ENCODE data around the gene APBA2.

The APBA2 gene

GRCh38 chr15:29126208-29126536 is 240.4 kb downstream of the APBA2 start:
- H3K14ac ChIP-seq (ENCODE audit: low read length) = no peak overlapping the region
- no peaks in the 10 kb centered on the region for H3K9me3 ChIP-seq (replicated peaks in 1 of 2; ENCODE audit: control insufficient read depth in 2 of 2, insufficient read depth in 1 of 2, low read depth in 1 of 2, low read length in 2 of 2)
- H2BK120ac ChIP-seq (ENCODE audit: low read depth, low read length) = peak overlapping the region; percentile 49
- H3K18ac ChIP-seq (ENCODE audit: low read length) = no peak overlapping the region
- no peak overlapping the region for H4K8ac ChIP-seq (ENCODE audit: low read depth, low read length)
- no peak overlapping the region for H3K4me2 ChIP-seq (ENCODE audit: insufficient read depth, low read length, poor library complexity, severe bottlenecking)
- H2BK15ac ChIP-seq (ENCODE audit: low read length) = no peak overlapping the region
- peaks cover 0 to 6% (median 0%) of the 10 kb centered on the region in 3 experiments for H3K27me3 ChIP-seq (ENCODE audit: control insufficient read depth in 3 of 3, insufficient read depth in 3 of 3, low read depth in 1 of 3, low read length in 3 of 3)
- no peak overlapping the region for H2BK5ac ChIP-seq (ENCODE audit: low read length)
- no CpG with 5 or more reads among the region's 11 CpGs for WGBS, 2 donors (ENCODE audit: extremely low coverage in 2 of 2, insufficient read length in 2 of 2, insufficient replicate concordance in 1 of 2)
- no peak overlapping the region for H4K91ac ChIP-seq (ENCODE audit: low read depth, low read length, poor library complexity)
- H3K9ac ChIP-seq (ENCODE audit: low read depth, low read length, poor library complexity) = no peak overlapping the region
- no peak overlapping the region for H3K27ac ChIP-seq (replicated peaks; ENCODE audit: low read length)
- H3K4me1 ChIP-seq (ENCODE audit: control insufficient read depth in 2 of 2, insufficient read depth in 1 of 2, low read depth in 1 of 2, low read length in 2 of 2) = peaks cover 14 to 26% of the 10 kb centered on the region in 2 donors
- no peak overlapping the region for H2BK12ac ChIP-seq (ENCODE audit: low read length)
- H3K4me3 ChIP-seq (ENCODE audit: low read length in 2 of 2) = no peak overlapping the region
- no peak overlapping the region for H3K4ac ChIP-seq (ENCODE audit: low read length)
- no peak overlapping the region for H3K23ac ChIP-seq (ENCODE audit: low read depth, low read length, poor library complexity)
- no peaks in the 10 kb centered on the region for H3K36me3 ChIP-seq (replicated peaks in 1 of 2; ENCODE audit: control insufficient read depth in 2 of 2, insufficient read depth in 2 of 2, low read length in 2 of 2)
- peaks cover 2% of the 10 kb centered on the region for H3K79me1 ChIP-seq (ENCODE audit: low read depth, low read length)
- no peak for DNase-seq (ENCODE audit: low spot score)
- peak overlapping the region; percentile 72 for H2AK5ac ChIP-seq (ENCODE audit: low read depth, low read length)
- no peak overlapping the region for H2AFZ ChIP-seq (ENCODE audit: low read length)

- no peak overlapping the region for H4K91ac ChIP-seq (ENCODE audit: low read depth, low read length, poor library complexity)
- H3K4me3 ChIP-seq (ENCODE audit: low read length in 2 of 2) = no peak overlapping the region
- H3K9me3 ChIP-seq (replicated peaks in 1 of 2; ENCODE audit: control insufficient read depth in 2 of 2, insufficient read depth in 1 of 2, low read depth in 1 of 2, low read length in 2 of 2) = no peaks in the 10 kb centered on the region
- no peak overlapping the region for H3K4me2 ChIP-seq (ENCODE audit: insufficient read depth, low read length, poor library complexity, severe bottlenecking)
- peak overlapping the region; percentile 16 for H2AFZ ChIP-seq (ENCODE audit: low read length)
- peak overlapping the region; percentile 83 for H3K23ac ChIP-seq (ENCODE audit: low read depth, low read length, poor library complexity)
- no peak overlapping the region for H3K9ac ChIP-seq (ENCODE audit: low read depth, low read length, poor library complexity)
- DNase-seq (ENCODE audit: low spot score) = no peak
- WGBS, 2 donors (ENCODE audit: extremely low coverage in 2 of 2, insufficient read length in 2 of 2, insufficient replicate concordance in 1 of 2) = no CpG with 5 or more reads among the region's 19 CpGs
- no peak overlapping the region for H2BK12ac ChIP-seq (ENCODE audit: low read length)
- no peak overlapping the region for H2BK120ac ChIP-seq (ENCODE audit: low read depth, low read length)
- H2BK15ac ChIP-seq (ENCODE audit: low read length) = no peak overlapping the region
- no peak overlapping the region for H3K4ac ChIP-seq (ENCODE audit: low read length)
- peaks cover 14 to 26% of the 10 kb centered on the region in 2 donors for H3K4me1 ChIP-seq (ENCODE audit: control insufficient read depth in 2 of 2, insufficient read depth in 1 of 2, low read depth in 1 of 2, low read length in 2 of 2)
- H2AK5ac ChIP-seq (ENCODE audit: low read depth, low read length) = peak overlapping the region; percentile 35
- no peaks in the 10 kb centered on the region for H3K36me3 ChIP-seq (replicated peaks in 1 of 2; ENCODE audit: control insufficient read depth in 2 of 2, insufficient read depth in 2 of 2, low read length in 2 of 2)
- H2BK5ac ChIP-seq (ENCODE audit: low read length) = peak overlapping the region; percentile 58
- H3K18ac ChIP-seq (ENCODE audit: low read length) = peak overlapping the region; percentile 49
- H3K14ac ChIP-seq (ENCODE audit: low read length) = peak overlapping the region; percentile 78
- H3K27me3 ChIP-seq (ENCODE audit: control insufficient read depth in 3 of 3, insufficient read depth in 3 of 3, low read depth in 1 of 3, low read length in 3 of 3) = peaks cover 0 to 6% (median 0%) of the 10 kb centered on the region in 3 experiments
- no peak overlapping the region for H3K27ac ChIP-seq (replicated peaks; ENCODE audit: low read length)
- H3K79me1 ChIP-seq (ENCODE audit: low read depth, low read length) = peaks cover 4% of the 10 kb centered on the region
- H4K8ac ChIP-seq (ENCODE audit: low read depth, low read length) = peak overlapping the region; percentile 23
Measured at GRCh38 chr15:29126821-29127461, 241.2 kb downstream of the APBA2 start.

GRCh38 chr15:29127506-29128430 is 242.0 kb downstream of the APBA2 start:
- no peak overlapping the region for H2BK15ac ChIP-seq (ENCODE audit: low read length)
- no peak overlapping the region for H3K27ac ChIP-seq (replicated peaks; ENCODE audit: low read length)
- no peaks in the 10 kb centered on the region for H3K9me3 ChIP-seq (replicated peaks in 1 of 2; ENCODE audit: control insufficient read depth in 2 of 2, insufficient read depth in 1 of 2, low read depth in 1 of 2, low read length in 2 of 2)
- H3K36me3 ChIP-seq (replicated peaks in 1 of 2; ENCODE audit: control insufficient read depth in 2 of 2, insufficient read depth in 2 of 2, low read length in 2 of 2) = no peaks in the 10 kb centered on the region
- H4K8ac ChIP-seq (ENCODE audit: low read depth, low read length) = no peak overlapping the region
- no peak overlapping the region for H3K9ac ChIP-seq (ENCODE audit: low read depth, low read length, poor library complexity)
- no peak overlapping the region for H2BK5ac ChIP-seq (ENCODE audit: low read length)
- H3K4me1 ChIP-seq (ENCODE audit: control insufficient read depth in 2 of 2, insufficient read depth in 1 of 2, low read depth in 1 of 2, low read length in 2 of 2) = peaks cover 8 to 22% of the 10 kb centered on the region in 2 donors
- peaks cover 4% of the 10 kb centered on the region for H3K79me1 ChIP-seq (ENCODE audit: low read depth, low read length)
- peak overlapping the region; percentile 40 for H2BK120ac ChIP-seq (ENCODE audit: low read depth, low read length)
- H3K4me2 ChIP-seq (ENCODE audit: insufficient read depth, low read length, poor library complexity, severe bottlenecking) = no peak overlapping the region
- H2AK5ac ChIP-seq (ENCODE audit: low read depth, low read length) = peak overlapping the region; percentile 35
- no peak overlapping the region for H3K4me3 ChIP-seq (ENCODE audit: low read length in 2 of 2)
- no peak overlapping the region for H4K91ac ChIP-seq (ENCODE audit: low read depth, low read length, poor library complexity)
- peak overlapping the region; percentile 49 for H3K23ac ChIP-seq (ENCODE audit: low read depth, low read length, poor library complexity)
- H3K27me3 ChIP-seq (ENCODE audit: control insufficient read depth in 3 of 3, insufficient read depth in 3 of 3, low read depth in 1 of 3, low read length in 3 of 3) = peaks cover 0 to 6% (median 0%) of the 10 kb centered on the region in 3 experiments
- H2BK12ac ChIP-seq (ENCODE audit: low read length) = no peak overlapping the region
- peak overlapping the region; percentile 1 for H3K18ac ChIP-seq (ENCODE audit: low read length)
- no peak for DNase-seq (ENCODE audit: low spot score)
- no CpG with 5 or more reads among the region's 19 CpGs for WGBS, 2 donors (ENCODE audit: extremely low coverage in 2 of 2, insufficient read length in 2 of 2, insufficient replicate concordance in 1 of 2)
- H3K14ac ChIP-seq (ENCODE audit: low read length) = peak overlapping the region; percentile 58
- no peak overlapping the region for H2AFZ ChIP-seq (ENCODE audit: low read length)
- H3K4ac ChIP-seq (ENCODE audit: low read length) = no peak overlapping the region

- Histone ChIP-seq H3K4ac (ENCODE audit: low read length) (no peak overlapping the region), H3K9ac (ENCODE audit: low read depth, low read length, poor library complexity) (no peak overlapping the region), H3K27ac (replicated peaks; ENCODE audit: low read length) (no peak overlapping the region), H3K36me3 (replicated peaks in 1 of 2; ENCODE audit: control insufficient read depth in 2 of 2, insufficient read depth in 2 of 2, low read length in 2 of 2) (no peaks in the 10 kb centered on the region), H3K4me3 (ENCODE audit: low read length in 2 of 2) (no peak overlapping the region), H3K4me1 (ENCODE audit: control insufficient read depth in 2 of 2, insufficient read depth in 1 of 2, low read depth in 1 of 2, low read length in 2 of 2) (peaks cover 7 to 18% of the 10 kb centered on the region in 2 donors), H2AK5ac (ENCODE audit: low read depth, low read length) (no peak overlapping the region), H2BK12ac (ENCODE audit: low read length) (no peak overlapping the region), H3K27me3 (ENCODE audit: control insufficient read depth in 3 of 3, insufficient read depth in 3 of 3, low read depth in 1 of 3, low read length in 3 of 3) (peaks cover 0 to 6% (median 0%) of the 10 kb centered on the region in 3 experiments), H3K14ac (ENCODE audit: low read length) (no peak overlapping the region), H3K23ac (ENCODE audit: low read depth, low read length, poor library complexity) (no peak overlapping the region), H3K4me2 (ENCODE audit: insufficient read depth, low read length, poor library complexity, severe bottlenecking) (no peak overlapping the region), H2AFZ (ENCODE audit: low read length) (no peak overlapping the region), H3K18ac (ENCODE audit: low read length) (no peak overlapping the region), H2BK120ac (ENCODE audit: low read depth, low read length) (no peak overlapping the region), H4K8ac (ENCODE audit: low read depth, low read length) (no peak overlapping the region), H3K79me1 (ENCODE audit: low read depth, low read length) (peaks cover 4% of the 10 kb centered on the region), H3K9me3 (replicated peaks in 1 of 2; ENCODE audit: control insufficient read depth in 2 of 2, insufficient read depth in 1 of 2, low read depth in 1 of 2, low read length in 2 of 2) (no peaks in the 10 kb centered on the region), H2BK15ac (ENCODE audit: low read length) (no peak overlapping the region), H4K91ac (ENCODE audit: low read depth, low read length, poor library complexity) (no peak overlapping the region), H2BK5ac (ENCODE audit: low read length) (no peak overlapping the region)
- no peak for DNase-seq (ENCODE audit: low spot score)
- no CpG with 5 or more reads among the region's 11 CpGs for WGBS, 2 donors (ENCODE audit: extremely low coverage in 2 of 2, insufficient read length in 2 of 2, insufficient replicate concordance in 1 of 2)
Measured at GRCh38 chr15:29128671-29129070, 242.9 kb downstream of the APBA2 start.
